WTC11 (cell line): ENCODE measurements around the gene CLBA1. TPM values are rescaled to one million over a fixed set of nuclear protein-coding genes. Genes with fewer than 3 reads are reported as not detected.

Experiments
- total RNA-seq: library from RNA; stranded (reverse); gene quantifications from 3 replicates; pipeline ENCODE4 v1.2.3, GENCODE V29; 2021

Gene CLBA1
- total RNA-seq, 1 experiment from 2014 or later = 3.8 TPM

Other genes starting within 250 kb of the CLBA1 start
- gene SIVA1, start 232.6 kb upstream of the CLBA1 start, total RNA-seq = 113 to 128 TPM (median 124 TPM) in 3 replicates
- gene AKT1, start 190.0 kb upstream of the CLBA1 start, total RNA-seq = 105 to 121 TPM (median 106 TPM) in 3 replicates
- gene ZBTB42, start 184.7 kb upstream of the CLBA1 start, total RNA-seq = 5.4 to 6.4 TPM (median 5.5 TPM) in 3 replicates
- 33.6 to 47.0 TPM (median 33.8 TPM) in 3 replicates for gene CEP170B, start 120.5 kb upstream of the CLBA1 start, total RNA-seq
- gene PLD4, start 60.9 kb upstream of the CLBA1 start, total RNA-seq = 0.07 to 0.21 TPM (median 0.11 TPM) in 3 replicates
- 3.3 to 3.5 TPM (median 3.4 TPM) in 3 replicates for gene AHNAK2, start 7.4 kb upstream of the CLBA1 start, total RNA-seq
- gene CDCA4, start 35.3 kb downstream of the CLBA1 start, total RNA-seq = 55.9 to 63.3 TPM (median 58.3 TPM) in 3 replicates
- 0.09 to 0.13 TPM in 2 of 3 replicates, not detected in the other for gene GPR132, start 79.6 kb downstream of the CLBA1 start, total RNA-seq
- gene JAG2, start 183.0 kb downstream of the CLBA1 start, total RNA-seq = 10.6 to 12.2 TPM (median 11.8 TPM) in 3 replicates
- 35.4 to 56.2 TPM (median 51.3 TPM) in 3 replicates for gene NUDT14, start 195.5 kb downstream of the CLBA1 start, total RNA-seq